Measurements from ENCODE around the gene CERKL.

GRCh38 chr2:181672255-181673008 lies 15.5 kb upstream of the CERKL start:
- no peak for TF ChIP-seq CTCF (IDR thresholded peaks at IDR 0.05)
- no peak for TF ChIP-seq POLR2A (IDR thresholded peaks at IDR 0.05)
